SK-N-SH (cell line): ENCODE data around the gene EXPH5.

Source experiments
- CHD2 ChIP-seq: fragments of 150-350 bp; IDR thresholded peaks from 2 replicates; pipeline ENCODE4 v1.6.1; 2018; ENCODE audit warnings: low read length; ENCODE audit not compliant: partially characterized antibody
- EP300 ChIP-seq, 2 experiments: IDR thresholded peaks; 2 replicates each; pipeline versions ENCODE4 v1.4.0 to v1.6.1; 2012; ENCODE audit warnings: borderline replicate concordance in 1 of 2, low read depth in 1 of 2, low read length in 1 of 2
- EZH2phosphoT487 ChIP-seq: fragments of 200-600 bp; sonication (generic); IDR thresholded peaks from 2 replicates; pipeline ENCODE4 v1.6.1; 2017; ENCODE audit warnings: low read depth, mixed run types, mild to moderate bottlenecking, antibody characterized with exemption, moderate library complexity, borderline replicate concordance
- POLR2AphosphoS5 ChIP-seq: IDR thresholded peaks from 2 replicates; pipeline ENCODE4 v1.6.1; 2012; ENCODE audit warnings: low read depth, low read length
- RAD21 ChIP-seq: IDR thresholded peaks from 2 replicates; pipeline ENCODE4 v1.6.1; 2012; ENCODE audit warnings: mild to moderate bottlenecking, low read length
- TAF1 ChIP-seq: IDR thresholded peaks from 2 replicates; pipeline ENCODE4 v1.6.1; 2012; ENCODE audit warnings: low read depth, mild to moderate bottlenecking, low read length, moderate library complexity, borderline replicate concordance
- YY1 ChIP-seq: IDR thresholded peaks from 2 replicates; pipeline ENCODE4 v1.4.0; 2012; ENCODE audit warnings: low read depth, mild to moderate bottlenecking
- TF ChIP-seq, protein P1 (sequence below): fragments of 200-600 bp; sonication (generic); IDR thresholded peaks from 2 replicates; pipeline ENCODE4 v1.6.1; 2017; ENCODE audit warnings: antibody characterized with exemption, mild to moderate bottlenecking, moderate library complexity
- TF ChIP-seq, protein P2 (sequence below): IDR thresholded peaks from 2 replicates; pipeline ENCODE4; 2012
- TF ChIP-seq, protein P3 (sequence below): IDR thresholded peaks from 2 replicates; pipeline ENCODE4 v1.6.1; 2012; ENCODE audit warnings: mild to moderate bottlenecking, low read depth, low read length, moderate library complexity
- TF ChIP-seq, protein P4 (sequence below): IDR thresholded peaks from 2 replicates; pipeline ENCODE4 v1.4.0; 2012; ENCODE audit warnings: low read depth, borderline replicate concordance

DNA sequence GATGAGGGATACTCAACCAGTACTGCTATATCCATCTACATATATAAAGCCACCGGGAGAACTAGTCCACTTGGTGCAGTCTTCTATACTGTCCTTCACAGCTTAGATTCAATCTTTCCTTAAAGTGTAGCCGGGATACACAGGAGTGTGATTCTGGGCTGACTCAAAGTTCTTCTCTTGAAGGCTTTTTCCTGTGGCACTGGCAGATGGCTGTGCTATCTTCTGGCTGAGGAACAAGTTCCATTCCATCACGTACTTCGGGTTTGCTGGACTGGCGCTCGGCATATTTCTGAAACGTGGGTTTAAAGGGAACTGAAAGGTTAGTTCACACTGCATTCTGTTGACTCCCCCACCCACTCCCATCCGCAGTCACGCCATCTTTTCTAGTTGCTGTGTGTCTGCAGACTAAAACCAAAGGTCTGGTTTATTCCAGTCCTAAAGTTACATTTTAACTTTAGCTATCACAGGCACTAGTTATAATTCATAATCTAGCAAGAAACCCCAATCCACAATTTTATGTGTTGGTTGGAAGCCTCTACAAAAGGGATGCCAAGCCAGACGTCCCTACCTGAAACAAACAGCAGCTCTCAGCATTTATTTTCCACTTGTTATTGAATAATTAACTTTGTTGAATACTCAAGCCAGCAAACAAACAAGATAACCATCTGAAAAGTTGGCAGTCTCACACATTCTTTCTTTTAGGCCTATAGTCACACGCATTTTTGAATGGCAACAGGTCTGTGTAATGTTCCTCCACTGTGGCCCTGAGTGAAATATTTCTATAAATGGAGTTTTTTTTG lies 118.7 kb downstream of the EXPH5 start:
- TF ChIP-seq POLR2AphosphoS5 (no peak), TAF1 (no peak), EZH2phosphoT487 (no peak), CHD2 (no peak), EP300 (IDR thresholded peaks at IDR 0.05; ENCODE audit: borderline replicate concordance in 1 of 2, low read depth in 1 of 2, low read length in 1 of 2) (no peak), RAD21 (no peak), YY1 (no peak)
- TF ChIP-seq, protein P1, sequence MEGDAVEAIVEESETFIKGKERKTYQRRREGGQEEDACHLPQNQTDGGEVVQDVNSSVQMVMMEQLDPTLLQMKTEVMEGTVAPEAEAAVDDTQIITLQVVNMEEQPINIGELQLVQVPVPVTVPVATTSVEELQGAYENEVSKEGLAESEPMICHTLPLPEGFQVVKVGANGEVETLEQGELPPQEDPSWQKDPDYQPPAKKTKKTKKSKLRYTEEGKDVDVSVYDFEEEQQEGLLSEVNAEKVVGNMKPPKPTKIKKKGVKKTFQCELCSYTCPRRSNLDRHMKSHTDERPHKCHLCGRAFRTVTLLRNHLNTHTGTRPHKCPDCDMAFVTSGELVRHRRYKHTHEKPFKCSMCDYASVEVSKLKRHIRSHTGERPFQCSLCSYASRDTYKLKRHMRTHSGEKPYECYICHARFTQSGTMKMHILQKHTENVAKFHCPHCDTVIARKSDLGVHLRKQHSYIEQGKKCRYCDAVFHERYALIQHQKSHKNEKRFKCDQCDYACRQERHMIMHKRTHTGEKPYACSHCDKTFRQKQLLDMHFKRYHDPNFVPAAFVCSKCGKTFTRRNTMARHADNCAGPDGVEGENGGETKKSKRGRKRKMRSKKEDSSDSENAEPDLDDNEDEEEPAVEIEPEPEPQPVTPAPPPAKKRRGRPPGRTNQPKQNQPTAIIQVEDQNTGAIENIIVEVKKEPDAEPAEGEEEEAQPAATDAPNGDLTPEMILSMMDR, result no peak
- TF ChIP-seq, protein P2, sequence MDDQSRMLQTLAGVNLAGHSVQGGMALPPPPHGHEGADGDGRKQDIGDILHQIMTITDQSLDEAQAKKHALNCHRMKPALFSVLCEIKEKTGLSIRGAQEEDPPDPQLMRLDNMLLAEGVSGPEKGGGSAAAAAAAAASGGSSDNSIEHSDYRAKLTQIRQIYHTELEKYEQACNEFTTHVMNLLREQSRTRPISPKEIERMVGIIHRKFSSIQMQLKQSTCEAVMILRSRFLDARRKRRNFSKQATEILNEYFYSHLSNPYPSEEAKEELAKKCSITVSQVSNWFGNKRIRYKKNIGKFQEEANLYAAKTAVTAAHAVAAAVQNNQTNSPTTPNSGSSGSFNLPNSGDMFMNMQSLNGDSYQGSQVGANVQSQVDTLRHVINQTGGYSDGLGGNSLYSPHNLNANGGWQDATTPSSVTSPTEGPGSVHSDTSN, result no peak
- TF ChIP-seq, protein P3, sequence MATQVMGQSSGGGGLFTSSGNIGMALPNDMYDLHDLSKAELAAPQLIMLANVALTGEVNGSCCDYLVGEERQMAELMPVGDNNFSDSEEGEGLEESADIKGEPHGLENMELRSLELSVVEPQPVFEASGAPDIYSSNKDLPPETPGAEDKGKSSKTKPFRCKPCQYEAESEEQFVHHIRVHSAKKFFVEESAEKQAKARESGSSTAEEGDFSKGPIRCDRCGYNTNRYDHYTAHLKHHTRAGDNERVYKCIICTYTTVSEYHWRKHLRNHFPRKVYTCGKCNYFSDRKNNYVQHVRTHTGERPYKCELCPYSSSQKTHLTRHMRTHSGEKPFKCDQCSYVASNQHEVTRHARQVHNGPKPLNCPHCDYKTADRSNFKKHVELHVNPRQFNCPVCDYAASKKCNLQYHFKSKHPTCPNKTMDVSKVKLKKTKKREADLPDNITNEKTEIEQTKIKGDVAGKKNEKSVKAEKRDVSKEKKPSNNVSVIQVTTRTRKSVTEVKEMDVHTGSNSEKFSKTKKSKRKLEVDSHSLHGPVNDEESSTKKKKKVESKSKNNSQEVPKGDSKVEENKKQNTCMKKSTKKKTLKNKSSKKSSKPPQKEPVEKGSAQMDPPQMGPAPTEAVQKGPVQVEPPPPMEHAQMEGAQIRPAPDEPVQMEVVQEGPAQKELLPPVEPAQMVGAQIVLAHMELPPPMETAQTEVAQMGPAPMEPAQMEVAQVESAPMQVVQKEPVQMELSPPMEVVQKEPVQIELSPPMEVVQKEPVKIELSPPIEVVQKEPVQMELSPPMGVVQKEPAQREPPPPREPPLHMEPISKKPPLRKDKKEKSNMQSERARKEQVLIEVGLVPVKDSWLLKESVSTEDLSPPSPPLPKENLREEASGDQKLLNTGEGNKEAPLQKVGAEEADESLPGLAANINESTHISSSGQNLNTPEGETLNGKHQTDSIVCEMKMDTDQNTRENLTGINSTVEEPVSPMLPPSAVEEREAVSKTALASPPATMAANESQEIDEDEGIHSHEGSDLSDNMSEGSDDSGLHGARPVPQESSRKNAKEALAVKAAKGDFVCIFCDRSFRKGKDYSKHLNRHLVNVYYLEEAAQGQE, result no peak
- TF ChIP-seq, protein P4, sequence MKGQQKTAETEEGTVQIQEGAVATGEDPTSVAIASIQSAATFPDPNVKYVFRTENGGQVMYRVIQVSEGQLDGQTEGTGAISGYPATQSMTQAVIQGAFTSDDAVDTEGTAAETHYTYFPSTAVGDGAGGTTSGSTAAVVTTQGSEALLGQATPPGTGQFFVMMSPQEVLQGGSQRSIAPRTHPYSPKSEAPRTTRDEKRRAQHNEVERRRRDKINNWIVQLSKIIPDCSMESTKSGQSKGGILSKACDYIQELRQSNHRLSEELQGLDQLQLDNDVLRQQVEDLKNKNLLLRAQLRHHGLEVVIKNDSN, result no peak
